ENCODE data around the gene USP22. TPM values are rescaled to one million over a fixed set of nuclear protein-coding genes. Genes with fewer than 3 reads are reported as not detected.

USP22 gene
- polyA plus RNA-seq, 1 donor (not counting 4 experiments of a cell fraction or from before 2014, with no cell fraction given), result 111 TPM

GRCh38 chr17:20995164-20995872 is 47.5 kb downstream of the USP22 start:
- TF ChIP-seq CTCF (optimal IDR thresholded peaks at IDR 0.05 in 1 of 3, IDR thresholded peaks at IDR 0.05 in 1 of 3, conservative IDR thresholded peaks at IDR 0.05 in 1 of 3; ENCODE audit: extremely low read depth in 1 of 3, insufficient read depth in 2 of 3, low read length in 3 of 3), result no peak
- TF ChIP-seq EZH2 (IDR thresholded peaks at IDR 0.05; ENCODE audit: low read length), result no peak
- DNase-seq (ENCODE audit: low read depth, low spot score) (no peak), FAIRE-seq (no peak)
- no peak overlapping the region for H3K27ac ChIP-seq (ENCODE audit: control insufficient read depth, insufficient read depth, low read length)
- no peaks in the 10 kb centered on the region for H3K27me3 ChIP-seq (ENCODE audit: control insufficient read depth, extremely low read depth, insufficient read depth, low read length)
- H3K9me1 ChIP-seq (ENCODE audit: control insufficient read depth, extremely low read depth, insufficient read depth, low read length), result no peaks in the 10 kb centered on the region
- no peak overlapping the region for H2AFZ ChIP-seq (ENCODE audit: control insufficient read depth, low read length)
- H4K20me1 ChIP-seq (ENCODE audit: control insufficient read depth, extremely low read depth, insufficient read depth, low read length), result peaks cover 7% of the 10 kb centered on the region
- H3K9ac ChIP-seq (ENCODE audit: control insufficient read depth, extremely low read depth, insufficient read depth, low read length), result no peak overlapping the region
- H3K9me3 ChIP-seq (ENCODE audit: control insufficient read depth, low read depth, low read length), result no peaks in the 10 kb centered on the region
- dilution Hi-C loops (cut with MboI; ENCODE audit: extremely low pct_ligation_motif_present, low sequenced_read_pairs), result no loop called here
- H3K36me3 ChIP-seq (ENCODE audit: control insufficient read depth in 2 of 2, extremely low read depth in 1 of 2, insufficient read depth in 2 of 2, low read length in 2 of 2), result peaks cover under 1 to 4% of the 10 kb centered on the region in 2 experiments
- H3K4me2 ChIP-seq (ENCODE audit: control insufficient read depth, extremely low read depth, insufficient read depth, low read depth, low read length), result no peak overlapping the region
- H3K4me3 ChIP-seq (ENCODE audit: control insufficient read depth in 2 of 3, extremely low read depth in 1 of 3, insufficient read depth in 2 of 3, low read depth in 1 of 3, low read length in 3 of 3), result no peak overlapping the region
- peaks cover 3% of the 10 kb centered on the region for H3K4me1 ChIP-seq (ENCODE audit: control insufficient read depth, extremely low read depth, insufficient read depth, low read length)
- H3K79me2 ChIP-seq (ENCODE audit: control insufficient read depth, insufficient read depth, low read length), result no peaks in the 10 kb centered on the region

GRCh38 chr17:20994779-20995149 is 48.0 kb downstream of the USP22 start:
- Histone ChIP-seq H4K20me1 (ENCODE audit: control insufficient read depth, extremely low read depth, insufficient read depth, low read length) (peaks cover 7% of the 10 kb centered on the region), H3K4me1 (ENCODE audit: control insufficient read depth, extremely low read depth, insufficient read depth, low read length) (peaks cover 3% of the 10 kb centered on the region), H3K4me3 (ENCODE audit: control insufficient read depth in 2 of 3, extremely low read depth in 1 of 3, insufficient read depth in 2 of 3, low read depth in 1 of 3, low read length in 3 of 3) (no peak overlapping the region), H3K27ac (ENCODE audit: control insufficient read depth, insufficient read depth, low read length) (no peak overlapping the region), H3K27me3 (ENCODE audit: control insufficient read depth, extremely low read depth, insufficient read depth, low read length) (no peaks in the 10 kb centered on the region), H3K4me2 (ENCODE audit: control insufficient read depth, extremely low read depth, insufficient read depth, low read depth, low read length) (no peak overlapping the region), H2AFZ (ENCODE audit: control insufficient read depth, low read length) (no peak overlapping the region), H3K79me2 (ENCODE audit: control insufficient read depth, insufficient read depth, low read length) (no peaks in the 10 kb centered on the region), H3K36me3 (ENCODE audit: control insufficient read depth in 2 of 2, extremely low read depth in 1 of 2, insufficient read depth in 2 of 2, low read length in 2 of 2) (peaks cover 0 to under 1% of the 10 kb centered on the region in 2 experiments), H3K9me3 (ENCODE audit: control insufficient read depth, low read depth, low read length) (no peaks in the 10 kb centered on the region), H3K9ac (ENCODE audit: control insufficient read depth, extremely low read depth, insufficient read depth, low read length) (no peak overlapping the region), H3K9me1 (ENCODE audit: control insufficient read depth, extremely low read depth, insufficient read depth, low read length) (no peaks in the 10 kb centered on the region)
- TF ChIP-seq EZH2 (IDR thresholded peaks at IDR 0.05; ENCODE audit: low read length) (no peak), CTCF (optimal IDR thresholded peaks at IDR 0.05 in 1 of 3, IDR thresholded peaks at IDR 0.05 in 1 of 3, conservative IDR thresholded peaks at IDR 0.05 in 1 of 3; ENCODE audit: extremely low read depth in 1 of 3, insufficient read depth in 2 of 3, low read length in 3 of 3) (no peak)
- no peak for FAIRE-seq
- dilution Hi-C loops (cut with MboI; ENCODE audit: extremely low pct_ligation_motif_present, low sequenced_read_pairs), result no loop called here
- no peak for DNase-seq (ENCODE audit: low read depth, low spot score)

Measured in keratinocyte (primary cell).